ENCODE measurements around the gene RASL11A.

- TF ChIP-seq CTCF (IDR thresholded peaks at IDR 0.05) (no peak), POLR2A (IDR thresholded peaks at IDR 0.05) (no peak)
Measured at GRCh38 chr13:27295660-27296059, 25.0 kb downstream of the RASL11A start.

Measured in adrenal gland (tissue), 5 donors.